ENCODE data around the gene DGKH.

DNA sequence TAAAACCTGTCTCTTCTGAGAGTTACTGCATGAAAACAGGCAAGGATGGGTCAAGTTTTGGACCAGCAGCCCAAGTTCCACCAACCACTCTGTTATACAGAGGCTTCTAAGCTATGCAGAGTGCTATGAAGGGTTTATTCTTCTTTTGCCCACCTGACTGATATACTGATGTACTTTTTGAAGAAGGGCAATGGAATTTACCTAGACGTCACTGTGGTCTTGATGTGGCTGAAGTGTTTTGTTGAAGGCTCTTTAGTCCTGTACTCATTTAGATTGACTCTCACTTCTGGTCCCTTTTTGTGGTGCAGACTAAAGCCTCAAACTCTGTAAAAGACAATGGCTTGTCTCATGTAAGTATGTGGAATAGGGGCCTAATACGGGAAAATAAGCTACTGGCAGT lies 92.0 kb downstream of the DGKH start:
- TF ChIP-seq, protein P1, sequence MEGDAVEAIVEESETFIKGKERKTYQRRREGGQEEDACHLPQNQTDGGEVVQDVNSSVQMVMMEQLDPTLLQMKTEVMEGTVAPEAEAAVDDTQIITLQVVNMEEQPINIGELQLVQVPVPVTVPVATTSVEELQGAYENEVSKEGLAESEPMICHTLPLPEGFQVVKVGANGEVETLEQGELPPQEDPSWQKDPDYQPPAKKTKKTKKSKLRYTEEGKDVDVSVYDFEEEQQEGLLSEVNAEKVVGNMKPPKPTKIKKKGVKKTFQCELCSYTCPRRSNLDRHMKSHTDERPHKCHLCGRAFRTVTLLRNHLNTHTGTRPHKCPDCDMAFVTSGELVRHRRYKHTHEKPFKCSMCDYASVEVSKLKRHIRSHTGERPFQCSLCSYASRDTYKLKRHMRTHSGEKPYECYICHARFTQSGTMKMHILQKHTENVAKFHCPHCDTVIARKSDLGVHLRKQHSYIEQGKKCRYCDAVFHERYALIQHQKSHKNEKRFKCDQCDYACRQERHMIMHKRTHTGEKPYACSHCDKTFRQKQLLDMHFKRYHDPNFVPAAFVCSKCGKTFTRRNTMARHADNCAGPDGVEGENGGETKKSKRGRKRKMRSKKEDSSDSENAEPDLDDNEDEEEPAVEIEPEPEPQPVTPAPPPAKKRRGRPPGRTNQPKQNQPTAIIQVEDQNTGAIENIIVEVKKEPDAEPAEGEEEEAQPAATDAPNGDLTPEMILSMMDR (IDR thresholded peaks at IDR 0.05; ENCODE audit: low read length): no peak
- TF ChIP-seq EZH2phosphoT487 (IDR thresholded peaks at IDR 0.05; ENCODE audit: low read length): no peak
